ENCODE results near the gene SYNRG.

Gene SYNRG

GRCh38 chr17:37535906-37536305, 73.3 kb downstream of the SYNRG start:
- no peak for DNase-seq (ENCODE audit: low read depth, low spot score)

GRCh38 chr17:37532756-37533155, 76.5 kb downstream of the SYNRG start:
- no peak for TF ChIP-seq CTCF (IDR thresholded peaks at IDR 0.05; ENCODE audit: low read depth, low read length)
- in situ Hi-C loops (cut with HindIII; ENCODE audit: low sequenced_read_pairs): no loop called here
- no peak overlapping the region for H3K4me3 ChIP-seq (ENCODE audit: low read depth, low read length)
- DNase-seq (ENCODE audit: low read depth, low spot score): no peak

More at GRCh38 chr17:37535906-37536305, 73.3 kb downstream of the SYNRG start:
- in situ Hi-C loops (cut with HindIII; ENCODE audit: low sequenced_read_pairs): no loop called here
- no peak overlapping the region for H3K4me3 ChIP-seq (ENCODE audit: low read depth, low read length)
- no peak for TF ChIP-seq CTCF (IDR thresholded peaks at IDR 0.05; ENCODE audit: low read depth, low read length)

GRCh38 chr17:37530420-37530819, 78.8 kb downstream of the SYNRG start:
- no peak for DNase-seq (ENCODE audit: low read depth, low spot score)
- no peak overlapping the region for H3K4me3 ChIP-seq (ENCODE audit: low read depth, low read length)
- TF ChIP-seq CTCF (IDR thresholded peaks at IDR 0.05; ENCODE audit: low read depth, low read length): no peak
- in situ Hi-C loops (cut with HindIII; ENCODE audit: low sequenced_read_pairs): no loop called here

GRCh38 chr17:37527249-37527851, 81.9 kb downstream of the SYNRG start:
- DNase-seq (ENCODE audit: low read depth, low spot score): peak; percentile 58
- peak; percentile 83 for TF ChIP-seq CTCF (IDR thresholded peaks at IDR 0.05; ENCODE audit: low read depth, low read length)
- in situ Hi-C loops (cut with HindIII; ENCODE audit: low sequenced_read_pairs): no loop called here
- no peak overlapping the region for H3K4me3 ChIP-seq (ENCODE audit: low read depth, low read length)

- no peak for DNase-seq (ENCODE audit: low read depth, low spot score)
- no peak for TF ChIP-seq CTCF (IDR thresholded peaks at IDR 0.05; ENCODE audit: low read depth, low read length)
- in situ Hi-C loops (cut with HindIII; ENCODE audit: low sequenced_read_pairs): no loop called here
- no peak overlapping the region for H3K4me3 ChIP-seq (ENCODE audit: low read depth, low read length)
These were observed 85.5 kb downstream of the SYNRG start for GRCh38 chr17:37523715-37524219.

- TF ChIP-seq CTCF (IDR thresholded peaks at IDR 0.05; ENCODE audit: low read depth, low read length): no peak
- H3K4me3 ChIP-seq (ENCODE audit: low read depth, low read length): no peak overlapping the region
- in situ Hi-C loops (cut with HindIII; ENCODE audit: low sequenced_read_pairs): no loop called here
- DNase-seq (ENCODE audit: low read depth, low spot score): no peak
These were observed 87.4 kb downstream of the SYNRG start for GRCh38 chr17:37521821-37522220.
